Activated CD8-positive, alpha-beta memory T cell treated with anti-CD3 and anti-CD28 coated beads for 36 hours (primary cell): ENCODE data around the gene PGAP6. TPM values are rescaled to one million over a fixed set of nuclear protein-coding genes. Genes with fewer than 3 reads are reported as not detected.
"Not testable (repeated sequence)": the region's sequence is repeated elsewhere in the genome, so short reads cannot be mapped to it uniquely, and the experiment has no call there.

Experiments
- CTCF ChIA-PET: fragments of 350-600 bp; sonication (Branson Sonifier 250); formaldehyde crosslinking; loops from one replicate; lab custom pipeline; 2021; ENCODE audit warnings: antibody characterized with exemption; lab: Charles Lee
- POLR2A ChIA-PET: fragments of 350-600 bp; sonication (Branson Sonifier 250); formaldehyde crosslinking; loops from one replicate; lab custom pipeline; 2021; ENCODE audit warnings: antibody characterized with exemption; lab: Charles Lee
- total RNA-seq, 2 experiments: library from RNA; stranded (reverse); gene quantifications; one replicate each; pipeline ENCODE4 v1.2.3, GENCODE V29; 2021

Gene PGAP6
- total RNA-seq, 2 experiments from 2014 or later, result 33.9 to 36.9 TPM

- POLR2A ChIA-PET, result no interaction called here
Measured at GRCh38 chr16:372302-372983, 9.3 kb downstream of the PGAP6 start.

GRCh38 chr16:371515-372301 is 10.1 kb downstream of the PGAP6 start:
- ChIA-PET CTCF (interaction anchor here (1.5 kb wide), 1 partner anchor 17 kb away, joined by 7 read pairs; no protein-coding TSS in a partner anchor), POLR2A (interaction anchor here (0.6 kb wide), 1 partner anchor 161 kb away, joined by 4 read pairs; no protein-coding TSS in a partner anchor)

More at GRCh38 chr16:372302-372983, 9.3 kb downstream of the PGAP6 start:
- CTCF ChIA-PET, result no interaction called here

GRCh38 chr16:370979-371514 is 10.7 kb downstream of the PGAP6 start:
- POLR2A ChIA-PET, result no interaction called here

GRCh38 chr16:370443-370842 is 11.3 kb downstream of the PGAP6 start, which contains the start of gene MRPL28:
TSS of gene MRPL28 (minus strand) at chr16:370538. CDS start at chr16:370218, 320 bp downstream.
- POLR2A ChIA-PET, result no interaction called here

More at GRCh38 chr16:370979-371514, 10.7 kb downstream of the PGAP6 start:
- CTCF ChIA-PET, result interaction anchor here (1.3 to 1.5 kb wide), 2 partner anchors 9 to 16 kb away, joined by 6 to 7 read pairs; no protein-coding TSS in a partner anchor

GRCh38 chr16:369866-370436 is 11.8 kb downstream of the PGAP6 start:
- CTCF ChIA-PET, result interaction anchor here (1.3 to 1.5 kb wide), 2 partner anchors 10 to 15 kb away, joined by 6 to 7 read pairs; no protein-coding TSS in a partner anchor
- POLR2A ChIA-PET, result no interaction called here

More at GRCh38 chr16:370443-370842, 11.3 kb downstream of the PGAP6 start, which contains the start of gene MRPL28:
- CTCF ChIA-PET, result interaction anchor here (1.3 to 1.5 kb wide), 2 partner anchors 9 to 16 kb away, joined by 6 to 7 read pairs; no protein-coding TSS in a partner anchor

GRCh38 chr16:369275-369865 is 12.4 kb downstream of the PGAP6 start:
- CTCF ChIA-PET, result no interaction called here
- POLR2A ChIA-PET, result interaction anchor here (0.8 kb wide), 1 partner anchor 17 kb away, joined by 3 read pairs; the partner anchor contains the start of gene AXIN1

GRCh38 chr16:368388-369158 is 13.2 kb downstream of the PGAP6 start:
- ChIA-PET CTCF (no interaction called here), POLR2A (interaction anchor here (0.8 kb wide), 1 partner anchor 16 kb away, joined by 3 read pairs; the partner anchor contains the start of gene AXIN1)

- CTCF ChIA-PET, result interaction anchor here (1.5 kb wide), 1 partner anchor 302 kb away, joined by 3 read pairs; no protein-coding TSS in a partner anchor
- POLR2A ChIA-PET, result no interaction called here
Measured at GRCh38 chr16:367333-367903, 14.4 kb downstream of the PGAP6 start.

GRCh38 chr16:366476-366875 is 15.3 kb downstream of the PGAP6 start:
- ChIA-PET POLR2A (no interaction called here), CTCF (interaction anchor here (1.5 kb wide), 1 partner anchor 301 kb away, joined by 3 read pairs; no protein-coding TSS in a partner anchor)

GRCh38 chr16:364595-365491 is 16.9 kb downstream of the PGAP6 start:
- ChIA-PET POLR2A (no interaction called here), CTCF (interaction anchor here (0.9 kb wide), 1 partner anchor 258 kb away, joined by 3 read pairs; no protein-coding TSS in a partner anchor)

- ChIA-PET POLR2A (no interaction called here), CTCF (interaction anchor here (0.9 kb wide), 1 partner anchor 257 kb away, joined by 3 read pairs; no protein-coding TSS in a partner anchor)
Measured at GRCh38 chr16:363766-364490, 17.9 kb downstream of the PGAP6 start.

GRCh38 chr16:363110-363765 is 18.5 kb downstream of the PGAP6 start:
- CTCF ChIA-PET, result interaction anchor here (1.3 to 1.6 kb wide), 3 partner anchors 14 to 256 kb away, joined by 6 to 12 read pairs (median 9); no protein-coding TSS in a partner anchor
- POLR2A ChIA-PET, result no interaction called here

- POLR2A ChIA-PET, result not testable (repeated sequence)
- CTCF ChIA-PET, result interaction anchor here (0.8 to 2.4 kb wide), 12 partner anchors 13 to 297 kb away, joined by 3 to 12 read pairs (median 6); partner anchors contain the start of genes FAM234A, HBQ1, LUC7L and PGAP6
Measured at GRCh38 chr16:362702-362999, 19.1 kb downstream of the PGAP6 start.

GRCh38 chr16:361872-362701 is 19.7 kb downstream of the PGAP6 start:
- ChIA-PET POLR2A (no interaction called here), CTCF (interaction anchor here (0.6 to 2.4 kb wide), 18 partner anchors 12 to 296 kb away, joined by 3 to 12 read pairs (median 4); partner anchors contain the start of genes FAM234A, HBQ1, LUC7L and PGAP6)
